HCT116 (cell line): Measurements from ENCODE around the gene KCNN3. TPM values are rescaled to one million over a fixed set of nuclear protein-coding genes. Genes with fewer than 3 reads are reported as not detected.

ENCODE experiments used
- ATAC-seq: fragments of 200-7000 bp; cut with Tn5 transposase; 2 replicates; pipeline ENCODE4 v1.9.1; 2020; ENCODE audit warnings: mild to moderate bottlenecking, moderate library complexity
- BruUV-seq: library from RNA; stranded (reverse); fragments of 400-500 nt; replicated peaks from 2 replicates; lab custom pipeline; 2021; lab: Mats Ljungman, UMichigan
- CTCF ChIA-PET: fragments of 300-600 bp; sonication (Branson Sonifier 250); formaldehyde crosslinking; loops from one replicate; lab custom pipeline; 2021; ENCODE audit warnings: antibody characterized with exemption; lab: Charles Lee
- POLR2A ChIA-PET: fragments of 300-600, 350-600 bp; sonication (Branson Sonifier 250); formaldehyde crosslinking; loops from one replicate; lab custom pipeline; 2021; ENCODE audit warnings: antibody characterized with exemption; lab: Charles Lee
- RAD21 ChIA-PET, 2 experiments: fragments of 300-600 bp; sonication (Branson Sonifier 250); formaldehyde crosslinking; loops; one replicate each; lab custom pipeline; 2023; ENCODE audit warnings: low total read pairs in 2 of 2; ENCODE audit not compliant: uncharacterized antibody in 2 of 2, unreplicated experiment in 2 of 2, low non-redundant PET in 1 of 2; lab: Charles Lee
- DNase-seq: peaks from one replicate; pipeline ENCODE4 v3.0.0-alpha.2; 2010; ENCODE audit warnings: low read depth, low spot score
- H2AFZ ChIP-seq: fragments of 200-600 bp; shearing (Covaris generic), sonication (generic); 2 replicates; pipeline ENCODE4 v1.6.1; 2017; ENCODE audit warnings: low read depth, mixed run types, mixed read lengths, antibody characterized with exemption, low read length; ENCODE audit not compliant: poor library complexity, severe bottlenecking
- H3K27ac ChIP-seq: 2 replicates; pipeline ENCODE4 v1.5.1; 2012; ENCODE audit warnings: low read depth, low read length
- H3K27me3 ChIP-seq: fragments of 200-600 bp; sonication (generic); 2 replicates; pipeline ENCODE4 v1.6.1; 2016; ENCODE audit warnings: mixed run types, low read length, mixed read lengths; ENCODE audit not compliant: insufficient read depth
- H3K36me3 ChIP-seq, 2 experiments: fragments of 200-500 bp in 1 of 2; fragments of 200-600 bp in 1 of 2; sonication (Bioruptor generic) in 1 of 2; sonication (generic) in 1 of 2; 2 replicates each; pipeline versions ENCODE4 v1.5.1 to v1.6.1; 2014 to 2016; ENCODE audit warnings: low read length in 2 of 2, inconsistent platforms in 1 of 2, mixed read lengths in 1 of 2, mixed run types in 1 of 2; ENCODE audit not compliant: insufficient read depth in 2 of 2, control insufficient read depth in 1 of 2
- H3K4me1 ChIP-seq, 2 experiments: fragments of 200-600 bp in 1 of 2; sonication (generic) in 1 of 2; 2 replicates each; pipeline versions ENCODE4 v1.5.1 to v1.6.1; 2012 to 2017; ENCODE audit warnings: low read length in 2 of 2, inconsistent platforms in 1 of 2, mild to moderate bottlenecking in 1 of 2, mixed read lengths in 1 of 2, mixed run types in 1 of 2, moderate library complexity in 1 of 2; ENCODE audit not compliant: insufficient read depth in 2 of 2, control insufficient read depth in 1 of 2
- H3K4me2 ChIP-seq: fragments of 200-600 bp; sonication (generic); 2 replicates; pipeline ENCODE4 v1.6.1; 2017; ENCODE audit warnings: mixed run types, low read length, mixed read lengths
- H3K4me3 ChIP-seq, 2 experiments: fragments of 200-600 bp in 1 of 2; sonication (generic) in 1 of 2; replicated peaks in 1 of 2; 2 replicates each; pipeline ENCODE4 v1.5.1; 2011 to 2016; ENCODE audit warnings: low read length in 2 of 2, control low read depth in 1 of 2, low read depth in 1 of 2, mild to moderate bottlenecking in 1 of 2, mixed read lengths in 1 of 2, mixed run types in 1 of 2
- H3K79me2 ChIP-seq: fragments of 200-600 bp; sonication (generic); 2 replicates; pipeline ENCODE4 v1.6.1; 2017; ENCODE audit warnings: mild to moderate bottlenecking, mixed run types, low read length, moderate library complexity, mixed read lengths; ENCODE audit not compliant: insufficient read depth
- H3K9ac ChIP-seq: fragments of 200-600 bp; sonication (generic); 2 replicates; pipeline ENCODE4 v1.6.1; 2016; ENCODE audit warnings: low read length, mixed read lengths
- H3K9me2 ChIP-seq: fragments of 200-600 bp; sonication (generic), shearing (Covaris generic); 2 replicates; pipeline ENCODE4 v1.6.1; 2017; ENCODE audit warnings: mixed run types, mild to moderate bottlenecking, moderate library complexity; ENCODE audit not compliant: insufficient read depth
- H3K9me3 ChIP-seq, 2 experiments: fragments of 200-500 bp in 1 of 2; fragments of 200-600 bp in 1 of 2; sonication (Bioruptor generic) in 1 of 2; sonication (generic) in 1 of 2; 2 replicates each; pipeline ENCODE4 v1.6.1; 2014 to 2017; ENCODE audit warnings: low read length in 2 of 2, mixed read lengths in 2 of 2, inconsistent platforms in 1 of 2, low read depth in 1 of 2, mild to moderate bottlenecking in 1 of 2, mixed run types in 1 of 2, moderate library complexity in 1 of 2; ENCODE audit not compliant: control insufficient read depth in 1 of 2, insufficient read depth in 1 of 2
- H4K20me1 ChIP-seq: fragments of 200-600 bp; sonication (generic), shearing (Covaris generic); 2 replicates; pipeline ENCODE4 v1.6.1; 2017; ENCODE audit warnings: mixed run types, mild to moderate bottlenecking, moderate library complexity; ENCODE audit not compliant: insufficient read depth
- ATF3 ChIP-seq: IDR thresholded peaks from 2 replicates; pipeline ENCODE4 v1.6.1; 2012
- CBX3 ChIP-seq: IDR thresholded peaks from 2 replicates; pipeline ENCODE4 v1.6.1; 2012; ENCODE audit warnings: low read depth
- EGR1 ChIP-seq: IDR thresholded peaks from 2 replicates; pipeline ENCODE4 v1.6.1; 2012; ENCODE audit warnings: low read depth
- ELF1 ChIP-seq: IDR thresholded peaks from 2 replicates; pipeline ENCODE4 v1.6.1; 2012; ENCODE audit warnings: low read depth, borderline replicate concordance
- POLR2A ChIP-seq: IDR thresholded peaks from 2 replicates; pipeline ENCODE4 v1.7.0; 2011; ENCODE audit warnings: borderline replicate concordance; ENCODE audit not compliant: insufficient read depth, insufficient read length; ENCODE audit errors: extremely low read depth
- POLR2AphosphoS5 ChIP-seq: IDR thresholded peaks from 2 replicates; pipeline ENCODE4 v1.6.1; 2011; ENCODE audit warnings: mild to moderate bottlenecking, low read depth, low read length, moderate library complexity
- RAD21 ChIP-seq: IDR thresholded peaks from 2 replicates; pipeline ENCODE4 v1.6.1; 2012; ENCODE audit warnings: low read depth, mild to moderate bottlenecking
- REST ChIP-seq: IDR thresholded peaks from 2 replicates; pipeline ENCODE4 v1.6.1; 2012; ENCODE audit warnings: low read depth
- SIN3A ChIP-seq: IDR thresholded peaks from 2 replicates; pipeline ENCODE4 v1.6.1; 2012; ENCODE audit warnings: low read depth
- SP1 ChIP-seq: IDR thresholded peaks from 2 replicates; pipeline ENCODE4 v1.6.1; 2012; ENCODE audit warnings: low read depth
- TCF7L2 ChIP-seq: IDR thresholded peaks from 2 replicates; pipeline ENCODE4 v1.7.0; 2011; ENCODE audit warnings: borderline replicate concordance, inconsistent platforms; ENCODE audit not compliant: insufficient read depth, insufficient read length; ENCODE audit errors: extremely low read depth
- YY1 ChIP-seq: IDR thresholded peaks from 2 replicates; pipeline ENCODE4 v1.6.1; 2011; ENCODE audit warnings: low read length, low read depth, moderate library complexity, mild to moderate bottlenecking; ENCODE audit not compliant: insufficient replicate concordance; ENCODE audit errors: extremely low read depth
- ZBTB33 ChIP-seq: IDR thresholded peaks from 2 replicates; pipeline ENCODE4 v1.6.1; 2011; ENCODE audit warnings: mild to moderate bottlenecking, low read length, moderate library complexity; ENCODE audit not compliant: insufficient replicate concordance; ENCODE audit errors: extremely low read depth
- ZNF274 ChIP-seq: fragments of 200-500 bp; sonication (Bioruptor generic); IDR thresholded peaks from 2 replicates; pipeline ENCODE4 v1.6.1; 2014; ENCODE audit warnings: mild to moderate bottlenecking, low read depth, low read length, inconsistent platforms
- intact Hi-C: fragments of 100-400 bp; cut with micrococcal nuclease; formaldehyde crosslinking; loops from 2 replicates; pipeline ENCODE4 v1.10.0; 2022
- total RNA-seq: library from RNA; stranded (reverse); gene quantifications from one replicate; pipeline ENCODE4 v1.2.1, GENCODE V29; 2021; ENCODE audit not compliant: unreplicated experiment

The KCNN3 gene
- total RNA-seq, 1 experiment from 2014 or later: 1.1 TPM

GRCh38 chr1:154899041-154899440 is 29.0 kb upstream of the KCNN3 start:
- Histone ChIP-seq H3K79me2 (no peaks in the 10 kb centered on the region), H3K9me3 (no peaks in the 10 kb centered on the region), H2AFZ (no peak overlapping the region), H3K9ac (no peak overlapping the region), H3K27ac (no peak overlapping the region), H3K4me3 (no peak overlapping the region), H3K9me2 (no peaks in the 10 kb centered on the region), H3K4me1 (no peaks in the 10 kb centered on the region), H3K27me3 (no peaks in the 10 kb centered on the region), H3K4me2 (no peak overlapping the region), H4K20me1 (no peaks in the 10 kb centered on the region), H3K36me3 (no peaks in the 10 kb centered on the region)
- ChIA-PET POLR2A (no interaction called here), CTCF (no interaction called here), RAD21 (no interaction called here)
- ATAC-seq: no peak
- intact Hi-C loops: no loop called here
- no peak for TF ChIP-seq SIN3A
- TF ChIP-seq REST: no peak
- no peak for TF ChIP-seq ELF1
- no peak for TF ChIP-seq SP1
- no peak for DNase-seq
- no TSS peak for BruUV-seq

GRCh38 chr1:154896771-154897286 is 26.7 kb upstream of the KCNN3 start:
- ChIA-PET CTCF (no interaction called here), POLR2A (no interaction called here), RAD21 (no interaction called here)
- Histone ChIP-seq H3K27ac (no peak overlapping the region), H2AFZ (no peak overlapping the region), H3K79me2 (no peaks in the 10 kb centered on the region), H3K9me3 (no peaks in the 10 kb centered on the region), H3K4me2 (no peak overlapping the region), H3K4me1 (no peaks in the 10 kb centered on the region), H3K9me2 (no peaks in the 10 kb centered on the region), H3K36me3 (no peaks in the 10 kb centered on the region), H3K9ac (no peak overlapping the region), H4K20me1 (no peaks in the 10 kb centered on the region), H3K4me3 (no peak overlapping the region), H3K27me3 (no peaks in the 10 kb centered on the region)
- intact Hi-C loops: no loop called here
- no peak for DNase-seq
- BruUV-seq: no TSS peak
- no peak for ATAC-seq
- TF ChIP-seq SIN3A: no peak
- no peak for TF ChIP-seq RAD21
- no peak for TF ChIP-seq ELF1
- no peak for TF ChIP-seq ATF3
- no peak for TF ChIP-seq TCF7L2
- no peak for TF ChIP-seq POLR2AphosphoS5
- no peak for TF ChIP-seq ZBTB33
- no peak for TF ChIP-seq CBX3
- TF ChIP-seq ZNF274: no peak
- no peak for TF ChIP-seq YY1
- TF ChIP-seq POLR2A: no peak
- TF ChIP-seq SP1: no peak
- no peak for TF ChIP-seq EGR1
